GM19397 (cell line): ENCODE results near the gene CARD14.
"Not testable (repeated sequence)": the region's sequence is repeated elsewhere in the genome, so short reads cannot be mapped to it uniquely, and the experiment has no call there.

Source experiments
- ATAC-seq: cut with Tn5 transposase; IDR thresholded peaks from one replicate; pipeline ENCODE4 v1.9.1; 2021; ENCODE audit warnings: mild to moderate bottlenecking, moderate library complexity; ENCODE audit not compliant: unreplicated experiment

Gene CARD14

GRCh38 chr17:80147035-80147822 lies 22.6 kb upstream of the CARD14 start, which contains the start of gene EIF4A3:
EIF4A3 (minus strand) TSS chr17:80147128; CDS start chr17:80146961, 167 bp downstream.
- peak; percentile 88 for ATAC-seq

DNA sequence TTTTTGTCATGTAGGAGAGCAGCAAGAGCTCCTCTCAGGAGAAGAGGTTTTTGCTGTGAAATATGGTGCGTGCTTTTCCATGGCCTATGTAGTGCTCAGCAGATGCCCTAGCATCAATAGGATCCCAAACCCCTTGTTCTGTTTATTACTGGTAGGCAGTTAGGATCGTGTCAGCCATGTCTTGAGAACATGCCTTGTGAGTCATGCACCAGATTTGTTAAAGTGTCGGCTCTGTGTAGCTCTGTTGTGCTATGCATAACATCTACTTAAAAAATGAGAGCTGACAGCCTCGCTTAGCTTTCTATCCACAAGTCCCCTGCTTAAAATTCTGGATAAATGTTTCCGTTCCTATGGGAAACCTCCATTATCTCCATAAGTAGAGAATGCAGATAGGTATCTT lies 18.5 kb upstream of the CARD14 start:
- ATAC-seq, result no peak

- no peak for ATAC-seq
Measured at GRCh38 chr17:80152081-80152702, 17.6 kb upstream of the CARD14 start.

- ATAC-seq, result peak; percentile 79
Measured at GRCh38 chr17:80153004-80153403, 16.8 kb upstream of the CARD14 start.

- no peak for ATAC-seq
Measured at GRCh38 chr17:80154166-80154565, 15.7 kb upstream of the CARD14 start.

DNA sequence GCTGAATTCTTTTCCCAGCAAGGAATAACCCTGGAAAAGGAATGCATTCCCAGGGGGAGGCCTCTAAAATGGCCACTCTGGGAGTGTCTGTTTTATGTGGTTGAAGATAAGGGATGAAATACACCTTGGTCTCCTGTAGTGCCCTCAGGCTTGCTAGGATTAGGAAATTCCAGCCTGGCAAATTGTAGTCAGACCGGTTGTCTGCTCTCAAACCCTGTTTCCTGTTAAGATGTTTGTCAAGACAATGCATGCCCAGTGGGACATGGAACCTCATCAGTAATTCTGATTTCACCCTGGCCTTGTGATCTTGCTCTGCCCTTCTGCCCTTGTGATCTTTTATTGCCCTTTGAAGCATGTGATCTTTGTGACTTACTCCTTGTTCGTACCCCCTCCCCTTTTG lies 14.2 kb upstream of the CARD14 start:
- ATAC-seq, result not testable (repeated sequence)

DNA sequence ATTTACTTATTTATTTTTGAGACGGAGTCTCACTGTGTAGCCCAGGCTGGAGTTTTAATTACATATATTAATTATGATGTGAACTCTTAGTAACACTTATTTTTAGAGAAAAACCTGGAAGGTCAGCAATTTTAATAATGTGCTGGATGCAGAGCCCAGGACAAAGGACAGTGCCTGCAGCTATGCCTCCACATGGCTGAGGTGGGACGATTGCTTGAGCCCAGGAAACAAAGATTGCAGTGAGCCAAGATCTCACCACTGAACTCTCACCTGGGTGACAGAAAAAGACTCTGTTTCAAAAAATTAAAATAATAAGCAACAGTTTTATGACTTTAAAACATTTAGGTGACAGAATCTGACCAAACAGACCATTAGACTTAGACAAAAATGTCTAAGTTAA lies 11.0 kb upstream of the CARD14 start:
- no peak for ATAC-seq

- no peak for ATAC-seq
Measured at GRCh38 chr17:80160536-80160935, 9.3 kb upstream of the CARD14 start.

GRCh38 chr17:80163336-80163735 lies 6.5 kb upstream of the CARD14 start:
- no peak for ATAC-seq

DNA sequence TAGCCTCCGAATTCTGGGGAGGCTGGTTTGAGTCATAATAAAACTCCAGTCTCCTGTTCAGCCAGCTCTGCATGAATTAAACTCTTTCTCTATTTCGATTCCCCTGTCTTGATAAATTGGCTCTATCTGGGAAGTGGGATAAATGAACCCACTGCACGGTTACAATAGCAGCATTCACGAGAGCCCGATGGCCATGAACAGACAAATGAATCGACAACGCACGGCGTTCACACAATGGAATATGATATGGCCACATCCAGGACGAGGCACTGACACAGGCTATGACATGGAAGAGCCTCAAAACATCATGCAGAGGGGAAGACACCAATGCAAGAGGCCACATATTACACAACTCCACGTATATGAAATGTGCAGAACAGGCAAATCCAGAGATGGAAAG lies 5.6 kb upstream of the CARD14 start:
- ATAC-seq, result no peak

DNA sequence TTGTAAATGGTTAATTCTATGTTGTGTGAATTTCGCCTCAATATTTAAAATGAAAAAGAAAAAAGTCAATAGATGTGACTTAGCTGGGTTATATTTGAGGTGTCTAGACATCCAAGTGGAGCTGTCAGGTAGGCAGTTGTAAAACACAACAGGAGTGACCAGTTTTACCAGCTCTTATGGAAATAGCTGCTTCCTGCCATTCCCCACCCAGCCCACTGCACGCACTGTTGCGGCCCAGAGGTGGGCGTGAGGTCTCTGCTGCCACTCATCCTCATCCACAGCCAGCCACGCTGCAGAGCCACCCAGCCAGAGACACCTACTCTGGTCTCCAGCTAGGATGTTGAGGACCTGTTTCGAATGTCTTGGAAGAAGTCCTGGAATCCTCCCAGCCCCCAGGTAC lies 3.4 kb upstream of the CARD14 start:
- no peak for ATAC-seq

DNA sequence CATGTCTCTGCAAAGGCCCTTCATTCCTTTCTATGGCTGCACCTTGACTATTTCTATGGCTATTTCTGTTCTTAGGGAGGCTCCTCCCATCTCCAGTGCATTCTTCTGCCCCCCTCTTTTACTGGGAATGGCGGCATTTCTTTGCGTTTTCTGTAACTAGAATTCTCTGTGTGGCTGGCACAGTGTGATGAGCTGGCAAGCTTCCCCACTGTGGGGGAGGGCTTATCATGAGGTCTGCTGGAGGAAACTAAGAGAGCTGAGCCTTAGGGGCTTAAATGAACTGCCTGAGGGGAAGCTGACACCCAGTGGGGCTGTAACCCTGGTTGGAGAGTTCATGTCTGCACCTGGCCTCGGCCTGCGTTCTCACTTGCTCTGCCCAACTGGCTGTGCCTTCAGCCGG lies 1.5 kb upstream of the CARD14 start:
- no peak for ATAC-seq

DNA sequence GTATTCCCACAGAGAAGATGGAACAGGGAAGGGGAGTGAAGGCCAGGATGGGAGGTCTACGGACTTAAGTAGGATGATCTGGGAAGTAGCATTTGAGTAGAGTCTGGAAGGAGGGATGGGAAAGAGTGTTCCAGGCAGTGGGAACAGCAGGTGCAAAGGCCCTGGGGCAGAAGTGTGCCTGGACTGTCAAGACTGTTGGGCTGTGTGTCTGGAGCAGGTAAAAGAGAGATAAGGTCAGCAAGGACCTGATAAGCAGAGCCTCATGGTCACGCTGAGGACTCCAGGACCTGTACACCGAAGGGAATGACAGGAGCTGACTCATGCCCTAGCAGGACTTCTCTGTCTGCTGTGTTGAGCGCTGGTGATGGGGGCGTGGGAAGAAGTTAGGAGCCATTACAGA lies 723 bp upstream of the CARD14 start:
- no peak for ATAC-seq

DNA sequence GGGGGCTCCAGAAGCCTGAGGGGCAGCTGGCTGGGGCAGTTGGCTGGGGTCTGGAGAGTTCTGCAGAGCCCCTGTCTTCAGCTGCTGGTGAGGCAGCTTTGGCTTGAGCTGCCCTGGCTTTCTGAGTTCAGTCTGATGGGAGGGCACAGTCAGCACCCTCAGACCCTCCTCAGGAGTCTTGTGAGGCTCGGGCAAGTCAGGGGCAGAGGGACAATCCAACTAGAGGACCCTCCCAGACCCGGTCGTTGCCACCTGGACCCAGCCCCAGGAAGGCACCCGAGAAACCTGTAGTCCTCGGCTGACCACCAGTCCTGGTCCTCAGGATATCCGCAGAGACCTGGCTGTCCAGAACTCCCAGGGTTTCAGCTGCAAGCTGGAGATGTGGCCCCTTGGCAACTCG lies 1.9 kb downstream of the CARD14 start:
- ATAC-seq, result no peak

DNA sequence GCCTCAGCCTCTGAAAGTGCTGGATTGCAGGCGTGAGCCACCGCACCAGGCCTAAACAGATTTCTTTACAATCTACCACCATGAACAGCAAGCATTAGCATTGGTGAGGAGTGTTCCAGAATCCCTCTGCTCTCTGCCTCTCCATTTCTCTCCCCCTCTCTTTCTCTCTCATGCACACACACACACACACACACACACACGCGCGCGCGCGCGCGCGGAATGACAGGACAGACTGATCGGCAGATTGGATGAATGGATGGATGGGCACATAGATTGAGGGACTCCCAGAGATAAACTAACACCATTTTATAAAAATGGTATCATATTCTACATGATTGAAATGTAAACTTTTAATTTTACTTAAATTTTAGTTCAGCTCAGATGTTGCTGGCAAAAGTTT lies 3.3 kb downstream of the CARD14 start:
- no peak for ATAC-seq

DNA sequence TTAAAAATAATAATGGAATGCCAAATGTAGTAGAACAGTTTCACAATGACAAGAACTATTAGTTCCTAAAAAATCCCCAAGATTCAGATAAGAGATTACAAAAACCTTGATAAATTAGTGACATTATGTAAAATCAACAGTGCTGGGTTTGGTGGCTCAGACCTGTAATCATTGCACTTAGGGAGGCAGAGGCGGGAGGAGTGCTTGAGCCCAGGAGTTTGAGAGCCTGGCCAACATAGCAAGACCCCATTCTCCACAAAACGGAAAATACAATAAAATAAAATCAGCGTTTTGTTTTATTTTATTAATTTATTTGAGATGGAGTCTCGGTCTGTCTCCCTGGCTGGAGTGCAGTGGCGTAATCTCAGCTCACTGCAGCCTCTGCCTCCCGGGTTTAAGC lies 4.1 kb downstream of the CARD14 start:
- ATAC-seq, result no peak

GRCh38 chr17:80176757-80177156 lies 6.9 kb downstream of the CARD14 start:
- no peak for ATAC-seq

GRCh38 chr17:80177986-80178595 lies 8.3 kb downstream of the CARD14 start:
- ATAC-seq, result no peak

DNA sequence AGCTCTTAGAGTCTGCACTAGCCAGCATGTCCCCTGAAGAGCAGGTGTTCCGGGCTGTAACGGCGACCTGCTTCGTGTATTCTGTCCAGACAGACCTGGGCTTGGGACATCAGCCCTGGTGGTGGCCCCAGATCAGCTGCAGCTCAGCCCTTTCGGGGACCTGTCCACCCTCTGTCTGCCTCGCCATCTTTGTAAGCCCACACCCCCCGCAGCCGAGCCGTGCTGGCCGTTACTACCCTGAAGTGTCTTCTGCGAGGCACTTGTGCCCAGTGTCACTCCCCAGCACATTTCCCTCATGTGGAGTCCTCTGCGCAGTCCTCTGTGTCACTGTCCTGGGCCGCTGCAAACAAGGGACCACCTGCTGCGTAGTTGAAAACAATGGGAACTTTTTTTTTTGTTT lies 10.4 kb downstream of the CARD14 start:
- no peak for ATAC-seq

- ATAC-seq, result no peak
Measured at GRCh38 chr17:80181431-80181830, 11.6 kb downstream of the CARD14 start.

DNA sequence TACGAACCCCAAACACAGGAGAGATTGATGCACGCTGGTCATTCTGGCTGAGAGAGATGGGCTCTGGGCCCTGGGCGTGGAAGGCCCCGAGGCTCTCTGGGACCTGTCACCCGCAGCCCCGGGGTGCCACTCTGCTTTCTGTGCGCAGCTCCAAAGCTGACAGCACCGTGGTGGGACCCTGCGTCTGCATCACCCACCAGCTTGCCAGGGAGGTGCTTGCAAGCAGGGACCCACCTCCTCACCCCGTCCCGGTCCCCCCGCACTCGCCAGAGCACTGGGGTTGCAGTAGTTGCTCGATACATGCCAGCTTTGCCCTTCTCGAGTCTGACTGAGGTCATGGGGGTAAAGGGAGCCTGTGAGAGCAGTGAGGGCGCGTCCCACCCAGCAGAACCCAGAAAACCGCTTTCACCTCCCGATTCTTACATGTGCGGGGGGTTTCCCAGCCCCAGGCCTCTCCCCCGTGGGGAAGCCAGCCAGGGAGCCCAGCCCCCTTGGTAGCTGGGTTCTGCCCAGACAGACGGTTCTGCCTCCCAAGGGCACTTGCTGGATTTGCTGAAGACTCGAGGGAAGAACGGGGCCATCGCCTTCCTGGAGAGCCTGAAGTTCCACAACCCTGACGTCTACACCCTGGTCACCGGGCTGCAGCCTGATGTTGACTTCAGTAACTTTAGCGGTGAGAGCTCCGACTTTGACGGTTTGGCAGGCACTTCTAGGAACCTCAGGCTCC lies 12.5 kb downstream of the CARD14 start:
- ATAC-seq, result no peak

GRCh38 chr17:80182845-80183223 lies 13.0 kb downstream of the CARD14 start:
- ATAC-seq, result no peak
